Heart left ventricle (tissue), 13 donors: ENCODE results near the gene SGK1.

Experiments
- POLR2A ChIP-seq, 2 donors: fragments of 450-650 bp; IDR thresholded peaks; one replicate each; pipeline ENCODE4 v1.6.1; 2017; ENCODE audit warnings: antibody characterized with exemption in 2 of 2, mild to moderate bottlenecking in 2 of 2, moderate library complexity in 2 of 2
- TF ChIP-seq, protein P1 (sequence below), 12 donors: fragments of 200-600 bp; sonication (generic) in 4 of 12; IDR thresholded peaks; one replicate each; pipeline versions ENCODE4 v1.5.0 to v1.8.0; 2018 to 2022; ENCODE audit warnings: antibody characterized with exemption in 12 of 12, mild to moderate bottlenecking in 5 of 12
- donor health status: ischemic (EF 13 %, LVEDD 7.1; RV severe dilation, severe dysfunction).
- donor health status: DM: no; HTN: yes; CAD: no.
- donor health status: DM: no; HTN: no; CAD: no.
- donor health status: ischemic (EF 25% LVEDD 6.9; RV normal size, moderate dysfunction).
- donor health status: ischemic (EF 25% LVEDD 5.7; RV mildly dilated, moderate dysfunction).
- donor health status: ischemic (EF 35%, LVEDD 5.7; RV mildly dilated, moderate dysfunction).
- donor health status: nonischemic (EF 11% LVEDD 7.7; RV severe dilation, severe dysfunction).
- donor health status: DM: yes; HTN: yes; CAD: no.
- donor health status: PGD.
- donor health status: ischemic (EF 29% LVEDD 5.4; RV normal size, mild dysfunction).
- donor health status: nonischemic (EF 23%, LVEDD 6.1; RV moderate dilation, normal function).

DNA sequence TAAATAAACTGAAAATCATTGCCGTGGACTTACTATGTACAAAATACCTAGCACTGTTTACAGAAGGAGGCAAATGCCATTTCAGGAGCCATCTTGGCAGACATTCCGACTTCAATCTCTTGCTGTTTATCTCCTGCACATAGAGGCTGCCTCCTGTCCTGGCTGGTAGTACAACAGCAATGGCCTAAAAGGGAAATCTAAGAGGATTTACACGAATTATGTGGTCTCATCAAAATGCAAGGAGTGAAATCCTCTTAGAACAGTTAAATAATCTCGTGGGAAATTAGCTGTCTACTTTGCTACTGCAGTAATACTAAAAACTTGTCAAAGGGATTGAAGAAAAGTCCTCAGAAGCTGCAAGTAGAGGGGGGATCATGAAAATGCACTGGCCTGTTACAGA lies 183.3 kb downstream of the SGK1 start:
- TF ChIP-seq, protein P1, sequence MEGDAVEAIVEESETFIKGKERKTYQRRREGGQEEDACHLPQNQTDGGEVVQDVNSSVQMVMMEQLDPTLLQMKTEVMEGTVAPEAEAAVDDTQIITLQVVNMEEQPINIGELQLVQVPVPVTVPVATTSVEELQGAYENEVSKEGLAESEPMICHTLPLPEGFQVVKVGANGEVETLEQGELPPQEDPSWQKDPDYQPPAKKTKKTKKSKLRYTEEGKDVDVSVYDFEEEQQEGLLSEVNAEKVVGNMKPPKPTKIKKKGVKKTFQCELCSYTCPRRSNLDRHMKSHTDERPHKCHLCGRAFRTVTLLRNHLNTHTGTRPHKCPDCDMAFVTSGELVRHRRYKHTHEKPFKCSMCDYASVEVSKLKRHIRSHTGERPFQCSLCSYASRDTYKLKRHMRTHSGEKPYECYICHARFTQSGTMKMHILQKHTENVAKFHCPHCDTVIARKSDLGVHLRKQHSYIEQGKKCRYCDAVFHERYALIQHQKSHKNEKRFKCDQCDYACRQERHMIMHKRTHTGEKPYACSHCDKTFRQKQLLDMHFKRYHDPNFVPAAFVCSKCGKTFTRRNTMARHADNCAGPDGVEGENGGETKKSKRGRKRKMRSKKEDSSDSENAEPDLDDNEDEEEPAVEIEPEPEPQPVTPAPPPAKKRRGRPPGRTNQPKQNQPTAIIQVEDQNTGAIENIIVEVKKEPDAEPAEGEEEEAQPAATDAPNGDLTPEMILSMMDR (IDR thresholded peaks at IDR 0.05) = no peak
- no peak for TF ChIP-seq POLR2A (IDR thresholded peaks at IDR 0.05)
